SK-N-SH treated with all-trans-retinoic acid at 6 μM for 48 hours (cell line): ENCODE measurements around the gene ABCB10.

Experiments used
- ATAC-seq: fragments of 200-7000 bp; cut with Tn5 transposase; 3 replicates; pipeline ENCODE4 v1.9.1; 2020; ENCODE audit warnings: mild to moderate bottlenecking, moderate library complexity
- ARNTL ChIP-seq: fragments of 450-650 bp; formaldehyde crosslinking; IDR thresholded peaks from 2 replicates; pipeline ENCODE4 v1.5.0; 2020; ENCODE audit warnings: low read depth, mild to moderate bottlenecking, moderate library complexity, borderline replicate concordance
- BACH2 ChIP-seq: fragments of 250-450 bp; sonication (Bioruptor Pico); IDR thresholded peaks from 2 replicates; pipeline ENCODE4 v1.9.0; 2021; ENCODE audit warnings: mild to moderate bottlenecking, borderline replicate concordance
- CREB5 ChIP-seq: fragments of 250-450 bp; sonication (Bioruptor Pico); IDR thresholded peaks from 2 replicates; pipeline ENCODE4 v1.5.1; 2020; ENCODE audit warnings: low read depth, mild to moderate bottlenecking, moderate library complexity
- CSDC2 ChIP-seq: fragments of 250-450 bp; sonication (Bioruptor Pico); IDR thresholded peaks from 2 replicates; pipeline ENCODE4 v1.5.0; 2020; ENCODE audit warnings: mild to moderate bottlenecking, moderate library complexity
- CSRNP3 ChIP-seq: fragments of 250-450 bp; sonication (Bioruptor Pico); IDR thresholded peaks from 2 replicates; pipeline ENCODE4 v1.5.1; 2021; ENCODE audit warnings: mild to moderate bottlenecking, moderate library complexity
- ESRRG ChIP-seq: fragments of 250-450 bp; sonication (Bioruptor Pico); IDR thresholded peaks from 2 replicates; pipeline ENCODE4 v1.6.1; 2021; ENCODE audit warnings: mild to moderate bottlenecking
- GLIS3 ChIP-seq: fragments of 250-450 bp; sonication (Bioruptor Pico); IDR thresholded peaks from 2 replicates; pipeline ENCODE4 v1.5.0; 2020; ENCODE audit warnings: mild to moderate bottlenecking, moderate library complexity
- ISL1 ChIP-seq: fragments of 250-450 bp; sonication (Bioruptor Pico); IDR thresholded peaks from 2 replicates; pipeline ENCODE4 v2.1.2; 2022; ENCODE audit warnings: mild to moderate bottlenecking, moderate library complexity
- OSR1 ChIP-seq: fragments of 250-450 bp; sonication (Bioruptor Pico); IDR thresholded peaks from 2 replicates; pipeline ENCODE4 v1.8.0; 2022; ENCODE audit warnings: moderate library complexity, mild to moderate bottlenecking, inconsistent platforms
- PATZ1 ChIP-seq: fragments of 250-450 bp; sonication (Bioruptor Pico); IDR thresholded peaks from 2 replicates; pipeline ENCODE4 v1.8.0; 2020; ENCODE audit warnings: mild to moderate bottlenecking, moderate library complexity, borderline replicate concordance
- PPARA ChIP-seq: fragments of 250-450 bp; sonication (Bioruptor Pico); IDR thresholded peaks from 2 replicates; pipeline ENCODE4 v1.5.0; 2020; ENCODE audit warnings: mild to moderate bottlenecking, borderline replicate concordance
- TCF4 ChIP-seq: fragments of 250-450 bp; sonication (Bioruptor Pico); IDR thresholded peaks from 2 replicates; pipeline ENCODE4 v1.8.0; 2021; ENCODE audit warnings: mild to moderate bottlenecking, moderate library complexity, borderline replicate concordance
- TOX ChIP-seq: fragments of 250-450 bp; sonication (Bioruptor Pico); IDR thresholded peaks from 2 replicates; pipeline ENCODE4 v1.8.0; 2021; ENCODE audit warnings: mild to moderate bottlenecking, moderate library complexity, borderline replicate concordance
- TSHZ2 ChIP-seq: fragments of 250-450 bp; sonication (Bioruptor Pico); IDR thresholded peaks from 2 replicates; pipeline ENCODE4 v1.5.0; 2020; ENCODE audit warnings: mild to moderate bottlenecking, moderate library complexity
- ZC3H10 ChIP-seq: fragments of 250-450 bp; sonication (Bioruptor Pico); IDR thresholded peaks from 2 replicates; pipeline ENCODE4 v1.5.1; 2021; ENCODE audit warnings: mild to moderate bottlenecking, moderate library complexity
- ZFP3 ChIP-seq: fragments of 250-450 bp; sonication (Bioruptor Pico); IDR thresholded peaks from 2 replicates; pipeline ENCODE4 v1.5.0; 2020; ENCODE audit warnings: mild to moderate bottlenecking, moderate library complexity
- ZNF565 ChIP-seq: fragments of 450-650 bp; formaldehyde crosslinking; conservative IDR thresholded peaks from 2 replicates; pipeline ENCODE4 v1.5.0; 2020; ENCODE audit warnings: low read depth, mild to moderate bottlenecking, moderate library complexity
- ZNF70 ChIP-seq: fragments of 450-650 bp; formaldehyde crosslinking; IDR thresholded peaks from 2 replicates; pipeline ENCODE4 v1.5.0; 2020; ENCODE audit warnings: mild to moderate bottlenecking, moderate library complexity
- ZNF8 ChIP-seq: fragments of 450-650 bp; formaldehyde crosslinking; IDR thresholded peaks from 2 replicates; pipeline ENCODE4 v1.5.0; 2020; ENCODE audit warnings: mild to moderate bottlenecking, moderate library complexity

Gene ABCB10

GRCh38 chr1:229554886-229555621 is 3.5 kb downstream of the ABCB10 start (continued):
- no peak for TF ChIP-seq TSHZ2 (CRISPR knock-in tag)
- TF ChIP-seq ARNTL (CRISPR knock-in tag) = no peak
- no peak for TF ChIP-seq ZNF70 (CRISPR knock-in tag)

GRCh38 chr1:229553621-229554130 is 4.8 kb downstream of the ABCB10 start:
- no peak for ATAC-seq
- TF ChIP-seq ZNF565 (CRISPR knock-in tag) (no peak), CREB5 (no peak), ZNF8 (no peak)

- TF ChIP-seq CREB5 (no peak), OSR1 (CRISPR knock-in tag) (no peak)
- ATAC-seq = no peak
Observed at GRCh38 chr1:229552732-229553131, 5.8 kb downstream of the ABCB10 start.

GRCh38 chr1:229550812-229551567 is 7.5 kb downstream of the ABCB10 start:
- TF ChIP-seq ZFP3 (CRISPR knock-in tag) = no peak
- TF ChIP-seq PPARA (CRISPR knock-in tag) = no peak
- TF ChIP-seq OSR1 (CRISPR knock-in tag) = no peak
- TF ChIP-seq ZNF70 (CRISPR knock-in tag) = no peak
- TF ChIP-seq TOX (CRISPR knock-in tag) = no peak
- no peak for TF ChIP-seq ZNF8
- no peak for TF ChIP-seq ZC3H10 (CRISPR knock-in tag)
- no peak for TF ChIP-seq TCF4 (CRISPR knock-in tag)
- TF ChIP-seq ESRRG = no peak
- no peak for TF ChIP-seq ARNTL (CRISPR knock-in tag)
- ATAC-seq = no peak

GRCh38 chr1:229547542-229547941 is 11.0 kb downstream of the ABCB10 start:
- ATAC-seq = no peak; the same call in 2 of the 3 replicates
- TF ChIP-seq ISL1 (CRISPR knock-in tag) = no peak
- no peak for TF ChIP-seq CSDC2 (CRISPR knock-in tag)
- TF ChIP-seq BACH2 = no peak
- no peak for TF ChIP-seq PATZ1 (CRISPR knock-in tag)
- no peak for TF ChIP-seq GLIS3 (CRISPR knock-in tag)
- no peak for TF ChIP-seq ARNTL (CRISPR knock-in tag)
- TF ChIP-seq TSHZ2 (CRISPR knock-in tag) = no peak
- TF ChIP-seq CSRNP3 (CRISPR knock-in tag) = no peak
- TF ChIP-seq ZFP3 (CRISPR knock-in tag) = no peak
